A549 (cell line): Measurements from ENCODE around the gene ITPKB. TPM values are rescaled to one million over a fixed set of nuclear protein-coding genes. Genes with fewer than 3 reads are reported as not detected.

Source experiments
- ATAC-seq, 2 experiments: fragments of 200-7000 bp in 1 of 2; fragments of >200 bp in 1 of 2; cut with Nextera tagmentation in 1 of 2; cut with Tn5 transposase in 1 of 2; 3 replicates each; pipeline versions ENCODE4 v1.8.0 to v1.9.1; 2018 to 2020; ENCODE audit warnings: mild to moderate bottlenecking in 1 of 2, moderate library complexity in 1 of 2
- CTCF ChIA-PET: fragments of 300-600 bp; sonication (Branson Sonifier 250); formaldehyde crosslinking; extraction: SDS; loops from one replicate; lab custom pipeline; 2021; ENCODE audit warnings: antibody characterized with exemption, inconsistent platforms; lab: Yijun Ruan, JAX
- POLR2A ChIA-PET: fragments of 350-600 bp; formaldehyde crosslinking; extraction: SDS; loops from one replicate; lab custom pipeline; 2021; ENCODE audit warnings: antibody characterized with exemption, inconsistent platforms; lab: Yijun Ruan, JAX
- DNase-seq, 2 experiments: peaks; one replicate each; pipeline versions ENCODE4 v3.0.0 to v3.0.0-alpha.2; 2011 to 2016; ENCODE audit warnings: low read depth in 1 of 2, low spot score in 1 of 2
- FAIRE-seq: peaks from 2 replicates; lab custom pipeline; 2011; peaks lifted over from hg19 to GRCh38; lab: Jason Lieb, UNC
- H3K27ac ChIP-seq, 2 experiments: fragments of >200 bp; sonication (Bioruptor Twin); formaldehyde crosslinking; 3 replicates each; pipeline ENCODE4 v1.5.1; 2016 to 2017
- H3K4me1 ChIP-seq: fragments of >200 bp; sonication (Bioruptor Twin); formaldehyde crosslinking; 3 replicates; pipeline ENCODE4 v1.6.1; 2016
- H3K4me2 ChIP-seq: fragments of >200 bp; sonication (Bioruptor Twin); formaldehyde crosslinking; 3 replicates; pipeline ENCODE4 v1.6.1; 2016
- H3K4me3 ChIP-seq: fragments of >200 bp; sonication (Bioruptor Twin); formaldehyde crosslinking; 3 replicates; pipeline ENCODE4 v1.5.1; 2016
- H3K9me3 ChIP-seq: fragments of >200 bp; sonication (Bioruptor Twin); formaldehyde crosslinking; 3 replicates; pipeline ENCODE4 v1.6.1; 2016
- CHD4 ChIP-seq: fragments of 200-600 bp; sonication (generic); IDR thresholded peaks from 2 replicates; pipeline ENCODE4 v1.6.1; 2016; ENCODE audit warnings: antibody characterized with exemption, mild to moderate bottlenecking, borderline replicate concordance
- EHMT2 ChIP-seq: fragments of 200-600 bp; sonication (generic); IDR thresholded peaks from 2 replicates; pipeline ENCODE4 v1.6.1; 2016; ENCODE audit warnings: antibody characterized with exemption, low read depth, mild to moderate bottlenecking, moderate library complexity
- ESRRA ChIP-seq: fragments of 150-350 bp; IDR thresholded peaks from 2 replicates; pipeline ENCODE4 v1.6.1; 2014; ENCODE audit warnings: mild to moderate bottlenecking, low read length, borderline replicate concordance
- FOSL2 ChIP-seq, 2 experiments: fragments of 450-650 bp in 1 of 2; fragments of >200 bp in 1 of 2; sonication (Bioruptor Twin) in 1 of 2; formaldehyde crosslinking; IDR thresholded peaks; 2 replicates each; pipeline versions ENCODE4 v1.5.0 to v1.6.1; 2016 to 2020; ENCODE audit warnings: mild to moderate bottlenecking in 1 of 2, moderate library complexity in 1 of 2
- FOXS1 ChIP-seq: fragments of 250-450 bp; sonication (Bioruptor Pico); IDR thresholded peaks from 2 replicates; pipeline ENCODE4 v1.5.0; 2020; ENCODE audit warnings: mild to moderate bottlenecking, moderate library complexity
- GATA3 ChIP-seq: IDR thresholded peaks from 2 replicates; pipeline ENCODE4 v1.6.1; 2012; ENCODE audit warnings: borderline replicate concordance
- HDAC2 ChIP-seq: fragments of 200-600 bp; sonication (generic); IDR thresholded peaks from 2 replicates; pipeline ENCODE4 v1.6.1; 2016
- HEYL ChIP-seq: fragments of 250-450 bp; sonication (Bioruptor Pico); IDR thresholded peaks from 2 replicates; pipeline ENCODE4 v1.8.0; 2021; ENCODE audit warnings: mild to moderate bottlenecking, moderate library complexity
- KDM1A ChIP-seq: fragments of 200-600 bp; sonication (generic); IDR thresholded peaks from 2 replicates; pipeline ENCODE4 v1.6.1; 2016; ENCODE audit warnings: low read depth, mild to moderate bottlenecking
- NR3C1 ChIP-seq: fragments of >200 bp; sonication (Bioruptor Twin); formaldehyde crosslinking; IDR thresholded peaks from 3 replicates; pipeline ENCODE4 v1.6.1; 2017
- PHF8 ChIP-seq: fragments of 200-600 bp; sonication (generic); IDR thresholded peaks from 2 replicates; pipeline ENCODE4 v1.6.1; 2016; ENCODE audit warnings: low read depth, mild to moderate bottlenecking, antibody characterized with exemption, moderate library complexity, borderline replicate concordance
- RARB ChIP-seq: fragments of 250-450 bp; sonication (Bioruptor Pico); IDR thresholded peaks from 2 replicates; pipeline ENCODE4 v1.8.0; 2021; ENCODE audit warnings: mild to moderate bottlenecking, moderate library complexity
- RFX5 ChIP-seq: fragments of 450-650 bp; IDR thresholded peaks from 2 replicates; pipeline ENCODE4 v1.7.1; 2014; ENCODE audit warnings: antibody characterized with exemption, mild to moderate bottlenecking, moderate library complexity
- TFCP2L1 ChIP-seq: fragments of 250-450 bp; sonication (Bioruptor Pico); IDR thresholded peaks from 2 replicates; pipeline ENCODE4 v1.5.0; 2021; ENCODE audit warnings: mild to moderate bottlenecking
- WGBS: methylation state at CpG from one replicate; pipeline ENCODE4 v1.1.6; 2017; ENCODE audit errors: missing lambda C conversion rate; 5-methylcytosine and 5-hydroxymethylcytosine counted together
- polyA plus RNA-seq, 4 experiments: library from polyadenylated mRNA; depleted of rRNA in 3 of 4; stranded (reverse); fragments of >200 nt; fragmentation: RNase III in 1 of 4; extraction: RNeasy Plus Mini Kit Qiagen cat#74134 plus additional on column Dnase treatment in 1 of 4; gene quantifications; 2 replicates in 3 of 4; 3 replicates in 1 of 4; pipeline ENCODE4 v1.2.3, GENCODE V29; 2011 to 2017
- TF ChIP-seq, protein P1 (sequence below): fragments of 150-350 bp; IDR thresholded peaks from 2 replicates; pipeline ENCODE4 v1.6.1; 2014; ENCODE audit warnings: low read depth, mild to moderate bottlenecking, low read length
- TF ChIP-seq, protein P2 (sequence below): fragments of 250-450 bp; sonication (Bioruptor Pico); IDR thresholded peaks from 2 replicates; pipeline ENCODE4 v1.5.0; 2021; ENCODE audit warnings: mild to moderate bottlenecking, moderate library complexity, borderline replicate concordance
- TF ChIP-seq, protein P3 (sequence below): fragments of 250-450 bp; sonication (Bioruptor Pico); IDR thresholded peaks from 2 replicates; pipeline ENCODE4 v1.5.0; 2020; ENCODE audit warnings: low read depth, mild to moderate bottlenecking, moderate library complexity
- TF ChIP-seq, protein P4 (sequence below): fragments of >200 bp; sonication (Bioruptor Twin); formaldehyde crosslinking; IDR thresholded peaks from 2 replicates; pipeline ENCODE4 v1.6.1; 2016
- TF ChIP-seq, protein P5 (sequence below): fragments of 450-650 bp; IDR thresholded peaks from 2 replicates; pipeline ENCODE4 v1.6.1; 2014; ENCODE audit warnings: antibody characterized with exemption

The ITPKB gene
- polyA plus RNA-seq, 2 of the 4 experiments (the other 2 are of a cell fraction): 1.7 to 2.8 TPM

DNA sequence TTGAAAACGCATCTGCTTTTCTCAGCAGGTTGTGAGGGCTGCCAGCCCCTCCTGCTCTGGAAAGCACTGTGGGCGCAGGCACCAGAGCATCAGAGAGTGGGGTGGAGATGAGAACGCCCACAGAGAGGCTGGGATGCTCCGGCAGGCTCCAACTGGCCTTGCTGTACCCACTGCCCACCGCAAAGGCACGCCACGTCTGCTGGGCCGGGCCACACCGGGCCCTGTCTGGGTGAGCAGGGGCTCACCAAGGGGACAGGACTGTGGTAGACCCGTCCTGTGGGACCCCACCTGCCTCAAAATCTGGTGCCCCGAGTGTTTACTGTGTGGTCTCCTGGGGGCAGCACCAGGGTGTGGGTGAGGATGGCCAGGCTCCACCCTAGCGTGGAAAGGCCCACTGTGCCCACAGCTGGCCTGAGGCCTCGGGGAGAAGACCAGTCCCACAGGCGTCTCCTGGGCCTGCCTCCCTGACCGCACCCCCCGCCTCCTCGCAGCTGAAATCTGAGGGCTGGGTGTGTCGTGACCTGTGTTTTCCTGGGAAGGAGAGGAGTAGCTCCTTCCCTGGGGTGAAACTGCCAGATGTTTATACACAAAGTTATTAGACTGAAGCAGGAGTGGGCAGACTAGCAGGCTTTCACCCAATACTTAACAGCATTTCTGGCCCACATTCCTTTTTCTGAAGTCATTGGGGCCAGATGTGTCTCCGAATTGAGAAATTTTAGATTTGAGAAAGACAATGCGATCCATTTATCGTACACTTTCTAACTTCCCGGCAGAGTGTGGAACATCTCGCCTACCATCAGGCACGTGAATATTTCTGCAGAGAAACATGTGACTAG, 136.7 kb downstream of the ITPKB start:
- no peaks in the 10 kb centered on the region for H3K9me3 ChIP-seq
- POLR2A ChIA-PET: no interaction called here
- no peak for ATAC-seq
- no peak overlapping the region for H3K4me3 ChIP-seq
- FAIRE-seq: no peak
- no peak for DNase-seq
- no peaks in the 10 kb centered on the region for H3K4me1 ChIP-seq
- H3K4me2 ChIP-seq: no peak overlapping the region
- CTCF ChIA-PET: interaction anchor here (1.0 to 1.4 kb wide), 4 partner anchors 11 to 178 kb away, joined by 3 to 4 read pairs (median 3); no protein-coding TSS in a partner anchor
- no peak overlapping the region for H3K27ac ChIP-seq
- TF ChIP-seq, protein P1, sequence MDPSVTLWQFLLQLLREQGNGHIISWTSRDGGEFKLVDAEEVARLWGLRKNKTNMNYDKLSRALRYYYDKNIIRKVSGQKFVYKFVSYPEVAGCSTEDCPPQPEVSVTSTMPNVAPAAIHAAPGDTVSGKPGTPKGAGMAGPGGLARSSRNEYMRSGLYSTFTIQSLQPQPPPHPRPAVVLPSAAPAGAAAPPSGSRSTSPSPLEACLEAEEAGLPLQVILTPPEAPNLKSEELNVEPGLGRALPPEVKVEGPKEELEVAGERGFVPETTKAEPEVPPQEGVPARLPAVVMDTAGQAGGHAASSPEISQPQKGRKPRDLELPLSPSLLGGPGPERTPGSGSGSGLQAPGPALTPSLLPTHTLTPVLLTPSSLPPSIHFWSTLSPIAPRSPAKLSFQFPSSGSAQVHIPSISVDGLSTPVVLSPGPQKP: no peak
- TF ChIP-seq ESRRA: no peak
- TF ChIP-seq EHMT2: no peak
- TF ChIP-seq KDM1A: no peak
- TF ChIP-seq, protein P2, sequence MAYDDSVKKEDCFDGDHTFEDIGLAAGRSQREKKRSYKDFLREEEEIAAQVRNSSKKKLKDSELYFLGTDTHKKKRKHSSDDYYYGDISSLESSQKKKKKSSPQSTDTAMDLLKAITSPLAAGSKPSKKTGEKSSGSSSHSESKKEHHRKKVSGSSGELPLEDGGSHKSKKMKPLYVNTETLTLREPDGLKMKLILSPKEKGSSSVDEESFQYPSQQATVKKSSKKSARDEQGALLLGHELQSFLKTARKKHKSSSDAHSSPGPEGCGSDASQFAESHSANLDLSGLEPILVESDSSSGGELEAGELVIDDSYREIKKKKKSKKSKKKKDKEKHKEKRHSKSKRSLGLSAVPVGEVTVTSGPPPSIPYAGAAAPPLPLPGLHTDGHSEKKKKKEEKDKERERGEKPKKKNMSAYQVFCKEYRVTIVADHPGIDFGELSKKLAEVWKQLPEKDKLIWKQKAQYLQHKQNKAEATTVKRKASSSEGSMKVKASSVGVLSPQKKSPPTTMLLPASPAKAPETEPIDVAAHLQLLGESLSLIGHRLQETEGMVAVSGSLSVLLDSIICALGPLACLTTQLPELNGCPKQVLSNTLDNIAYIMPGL (CRISPR knock-in tag): no peak
- TF ChIP-seq CHD4: no peak
- TF ChIP-seq, protein P3, sequence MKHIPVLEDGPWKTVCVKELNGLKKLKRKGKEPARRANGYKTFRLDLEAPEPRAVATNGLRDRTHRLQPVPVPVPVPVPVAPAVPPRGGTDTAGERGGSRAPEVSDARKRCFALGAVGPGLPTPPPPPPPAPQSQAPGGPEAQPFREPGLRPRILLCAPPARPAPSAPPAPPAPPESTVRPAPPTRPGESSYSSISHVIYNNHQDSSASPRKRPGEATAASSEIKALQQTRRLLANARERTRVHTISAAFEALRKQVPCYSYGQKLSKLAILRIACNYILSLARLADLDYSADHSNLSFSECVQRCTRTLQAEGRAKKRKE: no peak
- TF ChIP-seq NR3C1: no peak
- TF ChIP-seq, protein P4, sequence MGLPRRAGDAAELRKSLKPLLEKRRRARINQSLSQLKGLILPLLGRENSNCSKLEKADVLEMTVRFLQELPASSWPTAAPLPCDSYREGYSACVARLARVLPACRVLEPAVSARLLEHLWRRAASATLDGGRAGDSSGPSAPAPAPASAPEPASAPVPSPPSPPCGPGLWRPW: no peak
- no peak for TF ChIP-seq RARB (CRISPR knock-in tag)
- no peak for TF ChIP-seq RFX5
- no peak for TF ChIP-seq GATA3
- TF ChIP-seq TFCP2L1: no peak
- no peak for TF ChIP-seq HEYL (CRISPR knock-in tag)
- no peak for TF ChIP-seq FOXS1 (CRISPR knock-in tag)
- no peak for TF ChIP-seq HDAC2
- 79% methylated on average over 16 of the region's 24 CpGs for WGBS

DNA sequence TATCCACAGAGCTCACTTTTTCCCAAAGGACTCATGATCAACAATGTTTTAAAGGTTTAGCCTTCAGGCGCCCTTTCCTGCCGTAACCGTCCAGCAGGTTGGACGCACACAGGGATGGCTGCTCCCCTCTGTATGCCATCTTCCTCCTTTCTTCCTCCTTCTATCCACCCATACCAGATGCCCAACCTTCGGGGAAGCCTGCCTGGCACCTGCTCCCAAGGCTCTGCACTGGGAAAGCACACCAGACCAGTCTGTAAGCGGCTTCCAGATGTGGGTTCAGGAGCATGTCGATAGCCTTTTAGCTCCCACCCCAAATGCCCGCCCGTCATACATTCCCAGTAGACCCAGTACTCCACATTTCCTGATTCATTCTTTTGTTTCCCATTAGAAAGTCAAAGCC, 137.6 kb downstream of the ITPKB start:
- TF ChIP-seq TFCP2L1 (no peak), PHF8 (no peak), FOSL2 (IDR thresholded peaks at IDR 0.05) (no peak), FOSL2 (CRISPR knock-in tag; IDR thresholded peaks at IDR 0.05) (no peak)
- TF ChIP-seq, protein P5, sequence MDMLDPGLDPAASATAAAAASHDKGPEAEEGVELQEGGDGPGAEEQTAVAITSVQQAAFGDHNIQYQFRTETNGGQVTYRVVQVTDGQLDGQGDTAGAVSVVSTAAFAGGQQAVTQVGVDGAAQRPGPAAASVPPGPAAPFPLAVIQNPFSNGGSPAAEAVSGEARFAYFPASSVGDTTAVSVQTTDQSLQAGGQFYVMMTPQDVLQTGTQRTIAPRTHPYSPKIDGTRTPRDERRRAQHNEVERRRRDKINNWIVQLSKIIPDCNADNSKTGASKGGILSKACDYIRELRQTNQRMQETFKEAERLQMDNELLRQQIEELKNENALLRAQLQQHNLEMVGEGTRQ: no peak
- no peak overlapping the region for H3K4me2 ChIP-seq
- no peak overlapping the region for H3K4me3 ChIP-seq
- H3K27ac ChIP-seq: no peak overlapping the region
- ChIA-PET CTCF (interaction anchor here (0.6 to 1.3 kb wide), 2 partner anchors 12 to 83 kb away, joined by 3 read pairs; no protein-coding TSS in a partner anchor), POLR2A (no interaction called here)
- H3K9me3 ChIP-seq: no peaks in the 10 kb centered on the region
- WGBS: 81% methylated on average over 9 of the region's 9 CpGs
- no peak for DNase-seq
- FAIRE-seq: no peak
- H3K4me1 ChIP-seq: no peaks in the 10 kb centered on the region
- no peak for ATAC-seq
